SK-N-SH treated with all-trans-retinoic acid at 6 μM for 48 hours (cell line): ENCODE results near the gene CNKSR2.

Experiments used
- ATAC-seq: fragments of 200-7000 bp; cut with Tn5 transposase; 3 replicates; pipeline ENCODE4 v1.9.1; 2020; ENCODE audit warnings: mild to moderate bottlenecking, moderate library complexity
- ARNTL ChIP-seq: fragments of 450-650 bp; formaldehyde crosslinking; IDR thresholded peaks from 2 replicates; pipeline ENCODE4 v1.5.0; 2020; ENCODE audit warnings: low read depth, mild to moderate bottlenecking, moderate library complexity, borderline replicate concordance
- CSDC2 ChIP-seq: fragments of 250-450 bp; sonication (Bioruptor Pico); IDR thresholded peaks from 2 replicates; pipeline ENCODE4 v1.5.0; 2020; ENCODE audit warnings: mild to moderate bottlenecking, moderate library complexity
- ESRRG ChIP-seq: fragments of 250-450 bp; sonication (Bioruptor Pico); IDR thresholded peaks from 2 replicates; pipeline ENCODE4 v1.6.1; 2021; ENCODE audit warnings: mild to moderate bottlenecking
- GLIS3 ChIP-seq: fragments of 250-450 bp; sonication (Bioruptor Pico); IDR thresholded peaks from 2 replicates; pipeline ENCODE4 v1.5.0; 2020; ENCODE audit warnings: mild to moderate bottlenecking, moderate library complexity
- ISL1 ChIP-seq: fragments of 250-450 bp; sonication (Bioruptor Pico); IDR thresholded peaks from 2 replicates; pipeline ENCODE4 v2.1.2; 2022; ENCODE audit warnings: mild to moderate bottlenecking, moderate library complexity
- OSR1 ChIP-seq: fragments of 250-450 bp; sonication (Bioruptor Pico); IDR thresholded peaks from 2 replicates; pipeline ENCODE4 v1.8.0; 2022; ENCODE audit warnings: moderate library complexity, mild to moderate bottlenecking, inconsistent platforms
- PPARA ChIP-seq: fragments of 250-450 bp; sonication (Bioruptor Pico); IDR thresholded peaks from 2 replicates; pipeline ENCODE4 v1.5.0; 2020; ENCODE audit warnings: mild to moderate bottlenecking, borderline replicate concordance
- RARB ChIP-seq: fragments of 250-450 bp; sonication (Bioruptor Pico); IDR thresholded peaks from 2 replicates; pipeline ENCODE4 v1.8.0; 2021; ENCODE audit warnings: mild to moderate bottlenecking, moderate library complexity
- SNAI2 ChIP-seq: fragments of 250-450 bp; sonication (Bioruptor Pico); IDR thresholded peaks from 2 replicates; pipeline ENCODE4 v1.5.0; 2020; ENCODE audit warnings: mild to moderate bottlenecking, moderate library complexity
- TCF4 ChIP-seq: fragments of 250-450 bp; sonication (Bioruptor Pico); IDR thresholded peaks from 2 replicates; pipeline ENCODE4 v1.8.0; 2021; ENCODE audit warnings: mild to moderate bottlenecking, moderate library complexity, borderline replicate concordance
- TOX ChIP-seq: fragments of 250-450 bp; sonication (Bioruptor Pico); IDR thresholded peaks from 2 replicates; pipeline ENCODE4 v1.8.0; 2021; ENCODE audit warnings: mild to moderate bottlenecking, moderate library complexity, borderline replicate concordance
- ZC3H10 ChIP-seq: fragments of 250-450 bp; sonication (Bioruptor Pico); IDR thresholded peaks from 2 replicates; pipeline ENCODE4 v1.5.1; 2021; ENCODE audit warnings: mild to moderate bottlenecking, moderate library complexity
- ZFP30 ChIP-seq: fragments of 450-650 bp; formaldehyde crosslinking; IDR thresholded peaks from 2 replicates; pipeline ENCODE4 v1.5.0; 2022; ENCODE audit warnings: mild to moderate bottlenecking, moderate library complexity
- ZNF565 ChIP-seq: fragments of 450-650 bp; formaldehyde crosslinking; conservative IDR thresholded peaks from 2 replicates; pipeline ENCODE4 v1.5.0; 2020; ENCODE audit warnings: low read depth, mild to moderate bottlenecking, moderate library complexity
- ZNF70 ChIP-seq: fragments of 450-650 bp; formaldehyde crosslinking; IDR thresholded peaks from 2 replicates; pipeline ENCODE4 v1.5.0; 2020; ENCODE audit warnings: mild to moderate bottlenecking, moderate library complexity
- ZNF8 ChIP-seq: fragments of 450-650 bp; formaldehyde crosslinking; IDR thresholded peaks from 2 replicates; pipeline ENCODE4 v1.5.0; 2020; ENCODE audit warnings: mild to moderate bottlenecking, moderate library complexity
- TF ChIP-seq, protein P1 (sequence below): fragments of 250-450 bp; sonication (Bioruptor Pico); IDR thresholded peaks from 2 replicates; pipeline ENCODE4 v1.5.1; 2020; ENCODE audit warnings: low read depth, mild to moderate bottlenecking, moderate library complexity
- TF ChIP-seq, protein P2 (sequence below): fragments of 250-450 bp; sonication (Bioruptor Pico); IDR thresholded peaks from 2 replicates; pipeline ENCODE4 v1.5.1; 2021; ENCODE audit warnings: mild to moderate bottlenecking, moderate library complexity
- TF ChIP-seq, protein P3 (sequence below): fragments of 250-450 bp; sonication (Bioruptor Pico); IDR thresholded peaks from 2 replicates; pipeline ENCODE4 v1.8.0; 2020; ENCODE audit warnings: mild to moderate bottlenecking, moderate library complexity, borderline replicate concordance
- TF ChIP-seq, protein P4 (sequence below): fragments of 250-450 bp; sonication (Bioruptor Pico); IDR thresholded peaks from 2 replicates; pipeline ENCODE4 v1.5.0; 2020; ENCODE audit warnings: mild to moderate bottlenecking, moderate library complexity

The CNKSR2 gene

DNA sequence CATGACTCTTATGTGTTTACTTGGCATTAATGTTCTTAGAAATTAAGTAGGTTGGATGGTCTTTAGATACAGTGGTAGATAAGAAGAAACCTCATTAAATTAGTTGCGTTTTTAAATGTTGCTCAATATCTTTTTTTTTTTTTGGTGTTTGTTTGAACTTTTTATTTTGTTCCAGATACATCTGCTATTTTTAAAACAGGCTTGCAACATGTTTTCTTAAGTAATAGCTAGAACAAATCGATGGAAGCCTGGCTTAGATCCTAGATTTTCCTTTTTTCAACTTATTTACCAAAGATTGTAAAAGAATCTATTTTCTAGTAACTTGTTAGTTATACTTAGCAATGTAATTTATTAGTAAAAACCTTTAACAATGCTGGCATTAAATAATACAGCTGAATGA, 9.3 kb downstream of the CNKSR2 start (continued):
- no peak for TF ChIP-seq PPARA
- TF ChIP-seq ARNTL (CRISPR knock-in tag), result no peak
- TF ChIP-seq, protein P1, sequence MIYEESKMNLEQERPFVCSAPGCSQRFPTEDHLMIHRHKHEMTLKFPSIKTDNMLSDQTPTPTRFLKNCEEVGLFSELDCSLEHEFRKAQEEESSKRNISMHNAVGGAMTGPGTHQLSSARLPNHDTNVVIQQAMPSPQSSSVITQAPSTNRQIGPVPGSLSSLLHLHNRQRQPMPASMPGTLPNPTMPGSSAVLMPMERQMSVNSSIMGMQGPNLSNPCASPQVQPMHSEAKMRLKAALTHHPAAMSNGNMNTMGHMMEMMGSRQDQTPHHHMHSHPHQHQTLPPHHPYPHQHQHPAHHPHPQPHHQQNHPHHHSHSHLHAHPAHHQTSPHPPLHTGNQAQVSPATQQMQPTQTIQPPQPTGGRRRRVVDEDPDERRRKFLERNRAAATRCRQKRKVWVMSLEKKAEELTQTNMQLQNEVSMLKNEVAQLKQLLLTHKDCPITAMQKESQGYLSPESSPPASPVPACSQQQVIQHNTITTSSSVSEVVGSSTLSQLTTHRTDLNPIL, result no peak
- no peak for TF ChIP-seq ZFP30 (CRISPR knock-in tag)
- no peak for TF ChIP-seq CSDC2
- no peak for TF ChIP-seq ISL1 (CRISPR knock-in tag)
- TF ChIP-seq TCF4 (CRISPR knock-in tag), result no peak
- no peak for TF ChIP-seq ZNF70 (CRISPR knock-in tag)
- TF ChIP-seq GLIS3 (CRISPR knock-in tag), result no peak
- no peak for TF ChIP-seq TOX (CRISPR knock-in tag)
- TF ChIP-seq, protein P2, sequence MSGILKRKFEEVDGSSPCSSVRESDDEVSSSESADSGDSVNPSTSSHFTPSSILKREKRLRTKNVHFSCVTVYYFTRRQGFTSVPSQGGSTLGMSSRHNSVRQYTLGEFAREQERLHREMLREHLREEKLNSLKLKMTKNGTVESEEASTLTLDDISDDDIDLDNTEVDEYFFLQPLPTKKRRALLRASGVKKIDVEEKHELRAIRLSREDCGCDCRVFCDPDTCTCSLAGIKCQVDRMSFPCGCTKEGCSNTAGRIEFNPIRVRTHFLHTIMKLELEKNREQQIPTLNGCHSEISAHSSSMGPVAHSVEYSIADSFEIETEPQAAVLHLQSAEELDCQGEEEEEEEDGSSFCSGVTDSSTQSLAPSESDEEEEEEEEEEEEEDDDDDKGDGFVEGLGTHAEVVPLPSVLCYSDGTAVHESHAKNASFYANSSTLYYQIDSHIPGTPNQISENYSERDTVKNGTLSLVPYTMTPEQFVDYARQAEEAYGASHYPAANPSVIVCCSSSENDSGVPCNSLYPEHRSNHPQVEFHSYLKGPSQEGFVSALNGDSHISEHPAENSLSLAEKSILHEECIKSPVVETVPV (CRISPR knock-in tag), result no peak

DNA sequence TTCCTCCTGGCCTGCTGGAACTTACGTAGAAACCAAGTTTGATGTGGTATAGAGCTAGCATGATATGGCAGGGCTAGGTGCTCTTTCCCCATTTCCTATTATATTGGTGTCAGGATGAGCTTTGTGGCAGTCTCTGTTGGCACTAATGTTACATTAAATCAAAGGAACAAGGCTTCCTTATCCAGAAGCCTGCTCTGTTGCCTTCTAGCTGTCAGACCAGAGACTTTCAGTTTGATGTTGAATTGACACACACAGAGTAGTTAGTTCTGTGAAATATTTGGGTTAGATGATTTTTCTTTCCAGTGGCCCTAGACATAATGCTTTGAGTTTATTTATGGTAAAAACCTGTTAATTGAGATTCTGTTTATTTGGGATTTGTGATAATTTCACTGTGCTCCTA, 10.0 kb downstream of the CNKSR2 start:
- ATAC-seq, result no peak
- TF ChIP-seq ZNF8, result no peak
- TF ChIP-seq, protein P3, sequence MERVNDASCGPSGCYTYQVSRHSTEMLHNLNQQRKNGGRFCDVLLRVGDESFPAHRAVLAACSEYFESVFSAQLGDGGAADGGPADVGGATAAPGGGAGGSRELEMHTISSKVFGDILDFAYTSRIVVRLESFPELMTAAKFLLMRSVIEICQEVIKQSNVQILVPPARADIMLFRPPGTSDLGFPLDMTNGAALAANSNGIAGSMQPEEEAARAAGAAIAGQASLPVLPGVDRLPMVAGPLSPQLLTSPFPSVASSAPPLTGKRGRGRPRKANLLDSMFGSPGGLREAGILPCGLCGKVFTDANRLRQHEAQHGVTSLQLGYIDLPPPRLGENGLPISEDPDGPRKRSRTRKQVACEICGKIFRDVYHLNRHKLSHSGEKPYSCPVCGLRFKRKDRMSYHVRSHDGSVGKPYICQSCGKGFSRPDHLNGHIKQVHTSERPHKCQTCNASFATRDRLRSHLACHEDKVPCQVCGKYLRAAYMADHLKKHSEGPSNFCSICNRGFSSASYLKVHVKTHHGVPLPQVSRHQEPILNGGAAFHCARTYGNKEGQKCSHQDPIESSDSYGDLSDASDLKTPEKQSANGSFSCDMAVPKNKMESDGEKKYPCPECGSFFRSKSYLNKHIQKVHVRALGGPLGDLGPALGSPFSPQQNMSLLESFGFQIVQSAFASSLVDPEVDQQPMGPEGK (CRISPR knock-in tag), result no peak
- TF ChIP-seq ZNF565 (CRISPR knock-in tag), result no peak
- no peak for TF ChIP-seq SNAI2 (CRISPR knock-in tag)
- no peak for TF ChIP-seq OSR1 (CRISPR knock-in tag)
- no peak for TF ChIP-seq RARB (CRISPR knock-in tag)
- TF ChIP-seq, protein P4, sequence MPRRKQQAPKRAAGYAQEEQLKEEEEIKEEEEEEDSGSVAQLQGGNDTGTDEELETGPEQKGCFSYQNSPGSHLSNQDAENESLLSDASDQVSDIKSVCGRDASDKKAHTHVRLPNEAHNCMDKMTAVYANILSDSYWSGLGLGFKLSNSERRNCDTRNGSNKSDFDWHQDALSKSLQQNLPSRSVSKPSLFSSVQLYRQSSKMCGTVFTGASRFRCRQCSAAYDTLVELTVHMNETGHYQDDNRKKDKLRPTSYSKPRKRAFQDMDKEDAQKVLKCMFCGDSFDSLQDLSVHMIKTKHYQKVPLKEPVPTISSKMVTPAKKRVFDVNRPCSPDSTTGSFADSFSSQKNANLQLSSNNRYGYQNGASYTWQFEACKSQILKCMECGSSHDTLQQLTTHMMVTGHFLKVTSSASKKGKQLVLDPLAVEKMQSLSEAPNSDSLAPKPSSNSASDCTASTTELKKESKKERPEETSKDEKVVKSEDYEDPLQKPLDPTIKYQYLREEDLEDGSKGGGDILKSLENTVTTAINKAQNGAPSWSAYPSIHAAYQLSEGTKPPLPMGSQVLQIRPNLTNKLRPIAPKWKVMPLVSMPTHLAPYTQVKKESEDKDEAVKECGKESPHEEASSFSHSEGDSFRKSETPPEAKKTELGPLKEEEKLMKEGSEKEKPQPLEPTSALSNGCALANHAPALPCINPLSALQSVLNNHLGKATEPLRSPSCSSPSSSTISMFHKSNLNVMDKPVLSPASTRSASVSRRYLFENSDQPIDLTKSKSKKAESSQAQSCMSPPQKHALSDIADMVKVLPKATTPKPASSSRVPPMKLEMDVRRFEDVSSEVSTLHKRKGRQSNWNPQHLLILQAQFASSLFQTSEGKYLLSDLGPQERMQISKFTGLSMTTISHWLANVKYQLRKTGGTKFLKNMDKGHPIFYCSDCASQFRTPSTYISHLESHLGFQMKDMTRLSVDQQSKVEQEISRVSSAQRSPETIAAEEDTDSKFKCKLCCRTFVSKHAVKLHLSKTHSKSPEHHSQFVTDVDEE (CRISPR knock-in tag), result no peak
- TF ChIP-seq, all 23 proteins: peak for 0

DNA sequence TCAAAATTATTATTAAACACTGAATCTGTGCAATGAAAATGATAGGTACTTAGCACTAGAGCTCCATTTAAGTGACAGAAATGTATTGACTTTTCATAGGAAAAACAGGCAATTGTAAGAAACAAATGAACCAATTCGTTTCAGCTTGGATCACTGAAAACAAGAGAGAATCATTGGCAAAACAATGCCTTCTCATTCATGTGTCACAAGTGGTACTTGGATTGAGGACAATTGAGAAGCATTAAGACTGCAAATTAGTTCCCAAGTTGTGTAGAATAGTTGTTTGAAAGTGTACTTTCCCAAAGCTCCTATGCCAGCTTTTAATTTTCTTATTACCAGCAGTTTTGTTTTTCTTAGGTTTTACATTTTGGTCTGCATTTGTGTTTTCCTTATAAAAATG, 20.6 kb downstream of the CNKSR2 start:
- no peak for ATAC-seq
- no peak for TF ChIP-seq ZFP30 (CRISPR knock-in tag)
- TF ChIP-seq ZNF565 (CRISPR knock-in tag), result no peak
- no peak for TF ChIP-seq ZNF70 (CRISPR knock-in tag)
- no peak for TF ChIP-seq ZC3H10 (CRISPR knock-in tag)
- no peak for TF ChIP-seq SNAI2 (CRISPR knock-in tag)
- TF ChIP-seq PPARA, result no peak
- no peak for TF ChIP-seq CSDC2
- no peak for TF ChIP-seq ESRRG (CRISPR knock-in tag)
- TF ChIP-seq, protein P2 (CRISPR knock-in tag), result no peak
- no peak for TF ChIP-seq TCF4 (CRISPR knock-in tag)
- TF ChIP-seq ARNTL (CRISPR knock-in tag), result no peak

DNA sequence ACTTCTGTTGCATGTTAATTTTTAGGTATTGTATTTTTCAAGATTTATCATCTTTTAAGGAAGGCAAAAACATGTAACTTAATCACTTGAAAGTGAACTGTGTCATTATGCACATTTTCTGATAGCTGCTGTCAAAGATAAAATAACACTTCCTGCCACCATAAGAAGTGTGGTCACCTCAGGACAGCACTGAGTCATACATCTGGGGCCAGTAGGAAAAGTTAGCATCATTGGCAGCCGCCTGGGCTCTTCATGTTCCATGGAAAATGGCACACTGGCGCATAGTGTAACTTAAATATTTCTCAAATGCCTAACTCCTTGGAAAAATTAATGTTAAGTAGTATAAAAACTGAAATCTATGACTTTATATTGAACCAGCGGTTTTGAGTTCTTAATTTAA, 24.2 kb downstream of the CNKSR2 start:
- no peak for ATAC-seq
- TF ChIP-seq OSR1 (CRISPR knock-in tag) (no peak), TOX (CRISPR knock-in tag) (no peak), GLIS3 (CRISPR knock-in tag) (no peak)
- TF ChIP-seq, protein P4 (CRISPR knock-in tag), result no peak
